NT2/D1 (cell line): ENCODE results near the gene ZFR.
"Not testable (repeated sequence)": the region's sequence is repeated elsewhere in the genome, so short reads cannot be mapped to it uniquely, and the experiment has no call there.

ENCODE experiments used
- DNase-seq: peaks from one replicate; pipeline ENCODE4 v3.0.0-alpha.2; 2011; ENCODE audit warnings: low read depth, low spot score
- H3K27me3 ChIP-seq: 2 replicates; pipeline ENCODE4 v1.6.0; 2011; ENCODE audit warnings: mild to moderate bottlenecking; ENCODE audit not compliant: insufficient read length, insufficient read depth
- H3K36me3 ChIP-seq: 2 replicates; pipeline ENCODE4 v1.6.1; 2011; ENCODE audit warnings: mild to moderate bottlenecking, low read length, mixed read lengths; ENCODE audit not compliant: insufficient read depth, insufficient read length
- H3K4me1 ChIP-seq: 2 replicates; pipeline ENCODE4 v1.5.1; 2011; ENCODE audit not compliant: insufficient read depth, insufficient read length
- H3K4me3 ChIP-seq: 2 replicates; pipeline ENCODE4 v1.5.1; 2011; ENCODE audit warnings: low read depth; ENCODE audit not compliant: insufficient read length
- H3K9ac ChIP-seq: 2 replicates; pipeline ENCODE4 v1.6.0; 2011; ENCODE audit warnings: low read depth; ENCODE audit not compliant: insufficient read length
- H3K9me3 ChIP-seq: 2 replicates; pipeline ENCODE4 v1.5.1; 2011; ENCODE audit warnings: mild to moderate bottlenecking, low read length; ENCODE audit not compliant: insufficient read depth
- SUZ12 ChIP-seq: IDR thresholded peaks from 2 replicates; pipeline ENCODE4 v1.6.1; 2011; ENCODE audit not compliant: insufficient read length, insufficient read depth; ENCODE audit errors: extremely low read depth
- YY1 ChIP-seq: IDR thresholded peaks from 2 replicates; pipeline ENCODE4 v1.6.1; 2011; ENCODE audit not compliant: insufficient read length, insufficient read depth
- ZNF274 ChIP-seq: IDR thresholded peaks from 2 replicates; pipeline ENCODE4 v1.6.1; 2011; ENCODE audit warnings: mild to moderate bottlenecking, low read depth, low read length

The ZFR gene

GRCh38 chr5:32462618-32463017 lies 18.1 kb upstream of the ZFR start:
- Histone ChIP-seq H3K4me3 (no peak overlapping the region), H3K9me3 (peaks cover 9% of the 10 kb centered on the region; the same call in 1 of the 2 replicates), H3K27me3 (no peaks in the 10 kb centered on the region), H3K36me3 (no peaks in the 10 kb centered on the region), H3K9ac (no peak overlapping the region), H3K4me1 (no peaks in the 10 kb centered on the region)
- no peak for TF ChIP-seq YY1
- TF ChIP-seq SUZ12: no peak
- no peak for TF ChIP-seq ZNF274
- no peak for DNase-seq

GRCh38 chr5:32461441-32462120 lies 17.0 kb upstream of the ZFR start:
- H3K36me3 ChIP-seq: no peaks in the 10 kb centered on the region
- DNase-seq: no peak
- H3K9ac ChIP-seq: no peak overlapping the region
- H3K9me3 ChIP-seq: peaks cover 9% of the 10 kb centered on the region; the same call in 1 of the 2 replicates
- H3K4me3 ChIP-seq: no peak overlapping the region
- H3K4me1 ChIP-seq: no peaks in the 10 kb centered on the region
- TF ChIP-seq ZNF274: no peak
- H3K27me3 ChIP-seq: no peaks in the 10 kb centered on the region

- Histone ChIP-seq H3K4me3 (no peak overlapping the region), H3K36me3 (no peaks in the 10 kb centered on the region), H3K4me1 (no peaks in the 10 kb centered on the region), H3K9ac (no peak overlapping the region), H3K27me3 (no peaks in the 10 kb centered on the region), H3K9me3 (peaks cover 9% of the 10 kb centered on the region; the same call in 1 of the 2 replicates)
- no peak for TF ChIP-seq SUZ12
- TF ChIP-seq ZNF274: no peak
- TF ChIP-seq YY1: no peak
- no peak for DNase-seq
These were observed 16.2 kb upstream of the ZFR start for GRCh38 chr5:32460702-32461101.

- TF ChIP-seq SUZ12 (no peak), YY1 (no peak), ZNF274 (no peak)
- Histone ChIP-seq H3K36me3 (no peaks in the 10 kb centered on the region), H3K27me3 (no peaks in the 10 kb centered on the region), H3K9ac (no peak overlapping the region), H3K4me3 (no peak overlapping the region), H3K4me1 (no peaks in the 10 kb centered on the region), H3K9me3 (peaks cover 9% of the 10 kb centered on the region; the same call in 1 of the 2 replicates)
- DNase-seq: no peak
These were observed 14.4 kb upstream of the ZFR start for GRCh38 chr5:32458880-32459495.

- DNase-seq: no peak
- Histone ChIP-seq H3K9me3 (peaks cover 9% of the 10 kb centered on the region; the same call in 1 of the 2 replicates), H3K9ac (no peak overlapping the region), H3K27me3 (no peaks in the 10 kb centered on the region), H3K4me1 (no peaks in the 10 kb centered on the region), H3K4me3 (no peak overlapping the region), H3K36me3 (no peaks in the 10 kb centered on the region)
- TF ChIP-seq SUZ12 (no peak), ZNF274 (no peak), YY1 (no peak)
These were observed 10.8 kb upstream of the ZFR start for GRCh38 chr5:32455311-32455710.

- no peak overlapping the region for H3K9ac ChIP-seq
These were observed 10.3 kb upstream of the ZFR start for GRCh38 chr5:32454821-32455220.

GRCh38 chr5:32453916-32454315 lies 9.4 kb upstream of the ZFR start:
- Histone ChIP-seq H3K27me3 (no peaks in the 10 kb centered on the region), H3K4me3 (no peak overlapping the region), H3K4me1 (no peaks in the 10 kb centered on the region), H3K9me3 (peaks cover 7% of the 10 kb centered on the region; the same call in 1 of the 2 replicates), H3K36me3 (no peaks in the 10 kb centered on the region), H3K9ac (no peak overlapping the region)
- DNase-seq: no peak
- TF ChIP-seq SUZ12 (no peak), YY1 (no peak), ZNF274 (no peak)

More at GRCh38 chr5:32454821-32455220, 10.3 kb upstream of the ZFR start:
- Histone ChIP-seq H3K27me3 (no peaks in the 10 kb centered on the region), H3K9me3 (peaks cover 9% of the 10 kb centered on the region; the same call in 1 of the 2 replicates), H3K4me3 (no peak overlapping the region), H3K36me3 (no peaks in the 10 kb centered on the region), H3K4me1 (no peaks in the 10 kb centered on the region)
- no peak for DNase-seq
- TF ChIP-seq ZNF274 (no peak), SUZ12 (no peak), YY1 (no peak)

- not testable (repeated sequence) for H3K4me1 ChIP-seq, H3K36me3 ChIP-seq, H3K27me3 ChIP-seq, H3K9me3 ChIP-seq, H3K9ac ChIP-seq, DNase-seq, H3K4me3 ChIP-seq
These were observed 7.8 kb upstream of the ZFR start for GRCh38 chr5:32452316-32452715.
